GM23338 (cell line): Measurements from ENCODE around the gene MTERF4.

Source experiments
- CREB1 ChIP-seq: fragments of 250-450 bp; sonication (Bioruptor Pico); IDR thresholded peaks from 2 replicates; pipeline ENCODE4 v1.5.0; 2020; ENCODE audit warnings: low read depth, mild to moderate bottlenecking, moderate library complexity
- EZH2 ChIP-seq: fragments of 200-600 bp; sonication (generic); IDR thresholded peaks from one replicate; pipeline ENCODE4 v1.8.0; 2017; ENCODE audit warnings: antibody characterized with exemption, mild to moderate bottlenecking, low read depth; ENCODE audit not compliant: unreplicated experiment
- EZH2phosphoT487 ChIP-seq: fragments of 200-600 bp; sonication (generic); IDR thresholded peaks from one replicate; pipeline ENCODE4 v1.8.1; 2018; ENCODE audit warnings: antibody characterized with exemption; ENCODE audit not compliant: unreplicated experiment
- JUNB ChIP-seq: IDR thresholded peaks from one replicate; pipeline ENCODE4 v1.6.1; 2016; ENCODE audit warnings: antibody characterized with exemption; ENCODE audit not compliant: unreplicated experiment
- NANOG ChIP-seq: IDR thresholded peaks from 2 replicates; pipeline ENCODE4 v1.6.1; 2016; ENCODE audit warnings: antibody characterized with exemption, borderline replicate concordance
- POLR2AphosphoS5 ChIP-seq: IDR thresholded peaks from 2 replicates; pipeline ENCODE4 v1.6.1; 2016; ENCODE audit warnings: antibody characterized with exemption, low read depth
- STAT1 ChIP-seq: IDR thresholded peaks from one replicate; pipeline ENCODE4 v1.6.1; 2016; ENCODE audit warnings: antibody characterized with exemption; ENCODE audit not compliant: unreplicated experiment
- ZNF114 ChIP-seq: fragments of 250-450 bp; sonication (Bioruptor Pico); IDR thresholded peaks from 2 replicates; pipeline ENCODE4 v1.5.0; 2020; ENCODE audit warnings: mild to moderate bottlenecking, moderate library complexity
- ZNF331 ChIP-seq: fragments of 250-450 bp; sonication (Bioruptor Pico); IDR thresholded peaks from 2 replicates; pipeline ENCODE4 v1.5.0; 2020; ENCODE audit warnings: low read depth, mild to moderate bottlenecking, moderate library complexity
- TF ChIP-seq, protein P1 (sequence below), 2 experiments: fragments of 200-600 bp in 1 of 2; sonication (generic) in 1 of 2; conservative IDR thresholded peaks; 2 replicates each; pipeline versions ENCODE4 v1.5.1 to v1.6.1; 2016 to 2017; ENCODE audit warnings: antibody characterized with exemption in 2 of 2, low read depth in 2 of 2, mild to moderate bottlenecking in 2 of 2, moderate library complexity in 1 of 2
- TF ChIP-seq, protein P2 (sequence below): IDR thresholded peaks from one replicate; pipeline ENCODE4 v1.6.1; 2018; ENCODE audit warnings: antibody characterized with exemption; ENCODE audit not compliant: unreplicated experiment
- TF ChIP-seq, protein P3 (sequence below): IDR thresholded peaks from 2 replicates; pipeline ENCODE4 v1.6.1; 2016; ENCODE audit warnings: antibody characterized with exemption

DNA sequence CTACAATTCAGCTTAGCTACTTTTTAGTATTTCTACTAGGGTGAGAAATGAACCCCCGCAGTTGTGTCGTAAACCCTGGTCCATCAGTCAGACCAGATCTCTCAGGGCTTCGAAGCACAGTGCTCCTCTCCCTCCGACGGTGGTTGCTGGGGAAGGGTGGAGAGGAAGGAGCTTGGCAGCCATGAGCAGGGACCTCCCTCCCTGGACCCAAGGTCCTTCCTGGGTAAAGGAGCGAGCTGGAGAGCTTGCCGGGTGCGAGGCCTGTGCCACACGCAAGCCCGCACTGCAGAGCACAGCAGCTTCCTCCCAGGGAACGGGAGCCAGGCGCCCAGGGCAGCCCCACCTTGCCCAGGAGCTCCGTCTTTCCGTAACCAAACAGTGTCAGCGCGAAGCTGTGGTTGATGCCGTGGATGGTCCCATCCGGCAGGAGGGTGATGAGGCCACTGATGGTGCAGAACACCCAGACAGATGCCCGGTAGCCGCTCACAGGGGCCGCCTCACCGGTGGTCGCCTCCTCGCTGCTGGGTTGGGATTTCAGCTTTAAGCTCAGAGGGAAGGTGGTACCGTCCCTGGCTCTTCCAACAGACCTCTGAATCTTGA is 34.7 kb upstream of the MTERF4 start:
- TF ChIP-seq EZH2phosphoT487 (no peak), POLR2AphosphoS5 (no peak), EZH2 (no peak), STAT1 (no peak), CREB1 (CRISPR knock-in tag) (no peak), JUNB (no peak), ZNF331 (CRISPR knock-in tag) (no peak), NANOG (no peak), ZNF114 (CRISPR knock-in tag) (no peak)
- TF ChIP-seq, protein P1, sequence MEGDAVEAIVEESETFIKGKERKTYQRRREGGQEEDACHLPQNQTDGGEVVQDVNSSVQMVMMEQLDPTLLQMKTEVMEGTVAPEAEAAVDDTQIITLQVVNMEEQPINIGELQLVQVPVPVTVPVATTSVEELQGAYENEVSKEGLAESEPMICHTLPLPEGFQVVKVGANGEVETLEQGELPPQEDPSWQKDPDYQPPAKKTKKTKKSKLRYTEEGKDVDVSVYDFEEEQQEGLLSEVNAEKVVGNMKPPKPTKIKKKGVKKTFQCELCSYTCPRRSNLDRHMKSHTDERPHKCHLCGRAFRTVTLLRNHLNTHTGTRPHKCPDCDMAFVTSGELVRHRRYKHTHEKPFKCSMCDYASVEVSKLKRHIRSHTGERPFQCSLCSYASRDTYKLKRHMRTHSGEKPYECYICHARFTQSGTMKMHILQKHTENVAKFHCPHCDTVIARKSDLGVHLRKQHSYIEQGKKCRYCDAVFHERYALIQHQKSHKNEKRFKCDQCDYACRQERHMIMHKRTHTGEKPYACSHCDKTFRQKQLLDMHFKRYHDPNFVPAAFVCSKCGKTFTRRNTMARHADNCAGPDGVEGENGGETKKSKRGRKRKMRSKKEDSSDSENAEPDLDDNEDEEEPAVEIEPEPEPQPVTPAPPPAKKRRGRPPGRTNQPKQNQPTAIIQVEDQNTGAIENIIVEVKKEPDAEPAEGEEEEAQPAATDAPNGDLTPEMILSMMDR (conservative IDR thresholded peaks at IDR 0.05; ENCODE audit: low read depth in 2 of 2): no peak
- TF ChIP-seq, protein P2, sequence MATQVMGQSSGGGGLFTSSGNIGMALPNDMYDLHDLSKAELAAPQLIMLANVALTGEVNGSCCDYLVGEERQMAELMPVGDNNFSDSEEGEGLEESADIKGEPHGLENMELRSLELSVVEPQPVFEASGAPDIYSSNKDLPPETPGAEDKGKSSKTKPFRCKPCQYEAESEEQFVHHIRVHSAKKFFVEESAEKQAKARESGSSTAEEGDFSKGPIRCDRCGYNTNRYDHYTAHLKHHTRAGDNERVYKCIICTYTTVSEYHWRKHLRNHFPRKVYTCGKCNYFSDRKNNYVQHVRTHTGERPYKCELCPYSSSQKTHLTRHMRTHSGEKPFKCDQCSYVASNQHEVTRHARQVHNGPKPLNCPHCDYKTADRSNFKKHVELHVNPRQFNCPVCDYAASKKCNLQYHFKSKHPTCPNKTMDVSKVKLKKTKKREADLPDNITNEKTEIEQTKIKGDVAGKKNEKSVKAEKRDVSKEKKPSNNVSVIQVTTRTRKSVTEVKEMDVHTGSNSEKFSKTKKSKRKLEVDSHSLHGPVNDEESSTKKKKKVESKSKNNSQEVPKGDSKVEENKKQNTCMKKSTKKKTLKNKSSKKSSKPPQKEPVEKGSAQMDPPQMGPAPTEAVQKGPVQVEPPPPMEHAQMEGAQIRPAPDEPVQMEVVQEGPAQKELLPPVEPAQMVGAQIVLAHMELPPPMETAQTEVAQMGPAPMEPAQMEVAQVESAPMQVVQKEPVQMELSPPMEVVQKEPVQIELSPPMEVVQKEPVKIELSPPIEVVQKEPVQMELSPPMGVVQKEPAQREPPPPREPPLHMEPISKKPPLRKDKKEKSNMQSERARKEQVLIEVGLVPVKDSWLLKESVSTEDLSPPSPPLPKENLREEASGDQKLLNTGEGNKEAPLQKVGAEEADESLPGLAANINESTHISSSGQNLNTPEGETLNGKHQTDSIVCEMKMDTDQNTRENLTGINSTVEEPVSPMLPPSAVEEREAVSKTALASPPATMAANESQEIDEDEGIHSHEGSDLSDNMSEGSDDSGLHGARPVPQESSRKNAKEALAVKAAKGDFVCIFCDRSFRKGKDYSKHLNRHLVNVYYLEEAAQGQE: no peak
- TF ChIP-seq, protein P3, sequence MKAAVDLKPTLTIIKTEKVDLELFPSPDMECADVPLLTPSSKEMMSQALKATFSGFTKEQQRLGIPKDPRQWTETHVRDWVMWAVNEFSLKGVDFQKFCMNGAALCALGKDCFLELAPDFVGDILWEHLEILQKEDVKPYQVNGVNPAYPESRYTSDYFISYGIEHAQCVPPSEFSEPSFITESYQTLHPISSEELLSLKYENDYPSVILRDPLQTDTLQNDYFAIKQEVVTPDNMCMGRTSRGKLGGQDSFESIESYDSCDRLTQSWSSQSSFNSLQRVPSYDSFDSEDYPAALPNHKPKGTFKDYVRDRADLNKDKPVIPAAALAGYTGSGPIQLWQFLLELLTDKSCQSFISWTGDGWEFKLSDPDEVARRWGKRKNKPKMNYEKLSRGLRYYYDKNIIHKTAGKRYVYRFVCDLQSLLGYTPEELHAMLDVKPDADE: no peak
